Activated T-helper 17 cell treated with anti-CD3 and anti-CD28 coated beads, Interleukin-2, amount 50 U/mL, for 72 hours (primary cell): Measurements from ENCODE around the gene PRKACG. TPM values are rescaled to one million over a fixed set of nuclear protein-coding genes. Genes with fewer than 3 reads are reported as not detected.

ENCODE experiments used
- ATAC-seq: fragments of 150-1000 bp; cut with Tn5 transposase; replicated peaks from 2 replicates; pipeline ENCODE4 v1.10.0; 2021; ENCODE audit warnings: mild to moderate bottlenecking, moderate library complexity
- H3K27ac Mint-ChIP-seq: one replicate; pipeline ENCODE4 v1.8.0; 2022; ENCODE audit warnings: mixed read lengths
- H3K27me3 Mint-ChIP-seq: one replicate; pipeline ENCODE4 v1.8.0; 2022; ENCODE audit warnings: mixed read lengths
- H3K36me3 Mint-ChIP-seq: one replicate; pipeline ENCODE4 v1.8.0; 2022; ENCODE audit warnings: low read depth, mild to moderate bottlenecking, mixed read lengths
- H3K4me1 Mint-ChIP-seq: one replicate; pipeline ENCODE4 v1.8.0; 2022; ENCODE audit warnings: mixed read lengths
- H3K4me3 Mint-ChIP-seq: one replicate; pipeline ENCODE4 v1.8.0; 2022; ENCODE audit warnings: mild to moderate bottlenecking, mixed read lengths
- H3K9me3 Mint-ChIP-seq: one replicate; pipeline ENCODE4 v1.8.0; 2022; ENCODE audit warnings: mixed read lengths
- total RNA-seq, 2 donors: library from RNA; stranded (reverse); gene quantifications; one replicate each; pipeline ENCODE4 v1.2.3, GENCODE V29; 2022

Gene PRKACG
- total RNA-seq, 2 donors from 2014 or later = not detected

- Mint-ChIP-seq H3K4me1 (no peaks in the 10 kb centered on the region), H3K27me3 (peaks cover 30% of the 10 kb centered on the region), H3K4me3 (no peak overlapping the region), H3K9me3 (no peaks in the 10 kb centered on the region), H3K27ac (no peak overlapping the region), H3K36me3 (no peaks in the 10 kb centered on the region)
- no peak for ATAC-seq
Measured at GRCh38 chr9:68964102-68964541, 49.8 kb downstream of the PRKACG start.

GRCh38 chr9:68963416-68963815 is 50.5 kb downstream of the PRKACG start:
- H3K27ac Mint-ChIP-seq = no peak overlapping the region
- H3K9me3 Mint-ChIP-seq = no peaks in the 10 kb centered on the region
- H3K4me1 Mint-ChIP-seq = no peaks in the 10 kb centered on the region
- ATAC-seq = no peak
- no peak overlapping the region for H3K4me3 Mint-ChIP-seq
- no peaks in the 10 kb centered on the region for H3K36me3 Mint-ChIP-seq
- peaks cover 30% of the 10 kb centered on the region for H3K27me3 Mint-ChIP-seq

Other genes with a start within 250 kb of the PRKACG start
- gene FXN, start 21.6 kb upstream of the PRKACG start, total RNA-seq = 10 to 100 TPM; 10.2 to 28.0 TPM
- gene TJP2, start 160.2 kb upstream of the PRKACG start, total RNA-seq = 10 to 100 TPM; 25.9 to 27.3 TPM